Testis (tissue), 2 donors: ENCODE results near the gene AOAH.

Source experiments
- CTCF ChIP-seq, 3 experiments: fragments of 450-650 bp in 2 of 3; fragments of 200-600 bp in 1 of 3; sonication (generic) in 1 of 3; IDR thresholded peaks; one replicate each; pipeline ENCODE4 v1.5.1; 2016 to 2019; ENCODE audit warnings: antibody characterized with exemption in 3 of 3, mild to moderate bottlenecking in 2 of 3, moderate library complexity in 1 of 3
- POLR2A ChIP-seq: fragments of 450-650 bp; IDR thresholded peaks from one replicate; pipeline ENCODE4 v1.6.1; 2017; ENCODE audit warnings: antibody characterized with exemption, mild to moderate bottlenecking, moderate library complexity

GRCh38 chr7:36605261-36606051, 118.8 kb downstream of the AOAH start:
- no peak for TF ChIP-seq CTCF (IDR thresholded peaks at IDR 0.05)
- no peak for TF ChIP-seq POLR2A
